Liver (tissue), 9 donors: Measurements from ENCODE around the gene PDE4D. TPM values are rescaled to one million over a fixed set of nuclear protein-coding genes. Genes with fewer than 3 reads are reported as not detected.

ENCODE experiments used
- DNase-seq: peaks from one replicate; pipeline ENCODE4 v3.0.0-alpha.2; 2017; ENCODE audit warnings: low spot score
- H3K27ac ChIP-seq, 2 donors: one replicate each; pipeline ENCODE4 v1.7.0; 2013; ENCODE audit warnings: inconsistent platforms in 2 of 2, low read length in 2 of 2, control low read depth in 1 of 2, low read depth in 1 of 2, mild to moderate bottlenecking in 1 of 2
- H3K27me3 ChIP-seq, 4 donors: one replicate each; pipeline versions ENCODE4 v1.6.1 to v1.7.0; 2013; ENCODE audit warnings: low read length in 3 of 4, inconsistent platforms in 1 of 4, mild to moderate bottlenecking in 1 of 4, moderate library complexity in 1 of 4; ENCODE audit not compliant: control insufficient read depth in 4 of 4, insufficient read depth in 4 of 4
- H3K36me3 ChIP-seq, 4 donors: one replicate each; pipeline versions ENCODE4 v1.6.1 to v1.7.0; 2013; ENCODE audit warnings: low read length in 3 of 4, mild to moderate bottlenecking in 3 of 4, low read depth in 1 of 4, moderate library complexity in 1 of 4; ENCODE audit not compliant: control insufficient read depth in 4 of 4, insufficient read depth in 3 of 4
- H3K4me1 ChIP-seq, 4 donors: one replicate each; pipeline versions ENCODE4 v1.6.1 to v1.7.0; 2013; ENCODE audit warnings: low read length in 3 of 4, mild to moderate bottlenecking in 3 of 4, moderate library complexity in 1 of 4; ENCODE audit not compliant: control insufficient read depth in 4 of 4, insufficient read depth in 4 of 4
- H3K4me3 ChIP-seq, 3 donors: one replicate each; pipeline versions ENCODE4 v1.6.1 to v1.7.0; 2013; ENCODE audit warnings: low read length in 3 of 3, control low read depth in 1 of 3, low read depth in 1 of 3, mild to moderate bottlenecking in 1 of 3
- H3K9ac ChIP-seq, 2 donors: one replicate each; pipeline ENCODE4 v1.7.0; 2013; ENCODE audit warnings: low read length in 2 of 2, mild to moderate bottlenecking in 2 of 2, moderate library complexity in 2 of 2, control low read depth in 1 of 2, low read depth in 1 of 2
- H3K9me3 ChIP-seq, 4 donors: one replicate each; pipeline versions ENCODE4 v1.6.1 to v1.7.0; 2013; ENCODE audit warnings: low read length in 3 of 4; ENCODE audit not compliant: control insufficient read depth in 4 of 4
- ATF3 ChIP-seq: IDR thresholded peaks from 2 replicates; pipeline ENCODE4 v1.6.1; 2016; ENCODE audit warnings: antibody characterized with exemption
- CTCF ChIP-seq: fragments of 150-350 bp; IDR thresholded peaks from 2 replicates; pipeline ENCODE4 v1.5.1; 2017; ENCODE audit warnings: improper control_type of control experiment, low read depth, low read length; ENCODE audit not compliant: missing input control
- EGR1 ChIP-seq, 2 donors: IDR thresholded peaks; 2 replicates each; pipeline ENCODE4 v1.6.1; 2016 to 2018; ENCODE audit warnings: antibody characterized with exemption in 2 of 2, low read depth in 2 of 2
- FOXA1 ChIP-seq: IDR thresholded peaks from 2 replicates; pipeline ENCODE4 v1.6.1; 2016; ENCODE audit warnings: antibody characterized with exemption
- FOXA2 ChIP-seq: IDR thresholded peaks from 2 replicates; pipeline ENCODE4 v1.6.1; 2016; ENCODE audit warnings: antibody characterized with exemption
- GABPA ChIP-seq, 2 donors: IDR thresholded peaks in 1 of 2; conservative IDR thresholded peaks in 1 of 2; 2 replicates each; pipeline ENCODE4 v1.6.1; 2016; ENCODE audit warnings: antibody characterized with exemption in 2 of 2, mild to moderate bottlenecking in 1 of 2, moderate library complexity in 1 of 2
- HNF4A ChIP-seq, 2 donors: conservative IDR thresholded peaks; 2 replicates each; pipeline ENCODE4 v1.6.1; 2016; ENCODE audit warnings: antibody characterized with exemption in 2 of 2, mild to moderate bottlenecking in 2 of 2
- HNF4G ChIP-seq: IDR thresholded peaks from 2 replicates; pipeline ENCODE4 v1.6.1; 2016; ENCODE audit warnings: antibody characterized with exemption
- JUND ChIP-seq, 2 donors: IDR thresholded peaks; 2 replicates each; pipeline ENCODE4 v1.6.1; 2016; ENCODE audit warnings: antibody characterized with exemption in 2 of 2
- MAX ChIP-seq: IDR thresholded peaks from 2 replicates; pipeline ENCODE4 v1.6.1; 2016; ENCODE audit warnings: antibody characterized with exemption
- NR2F2 ChIP-seq: IDR thresholded peaks from 2 replicates; pipeline ENCODE4 v1.6.1; 2016; ENCODE audit warnings: antibody characterized with exemption
- RAD21 ChIP-seq, 2 donors: IDR thresholded peaks; 2 replicates each; pipeline ENCODE4 v1.6.1; 2016; ENCODE audit warnings: antibody characterized with exemption in 2 of 2, mild to moderate bottlenecking in 2 of 2
- REST ChIP-seq: IDR thresholded peaks from 2 replicates; pipeline ENCODE4 v1.6.1; 2016; ENCODE audit warnings: antibody characterized with exemption, mild to moderate bottlenecking
- RXRA ChIP-seq, 2 donors: IDR thresholded peaks; 2 replicates each; pipeline ENCODE4 v1.6.1; 2017 to 2018; ENCODE audit warnings: antibody characterized with exemption in 2 of 2, mild to moderate bottlenecking in 1 of 2
- SP1 ChIP-seq: IDR thresholded peaks from 2 replicates; pipeline ENCODE4 v1.6.1; 2018; ENCODE audit warnings: antibody characterized with exemption, mild to moderate bottlenecking
- TAF1 ChIP-seq: conservative IDR thresholded peaks from 2 replicates; pipeline ENCODE4 v1.6.1; 2016; ENCODE audit warnings: antibody characterized with exemption, mild to moderate bottlenecking
- YY1 ChIP-seq: IDR thresholded peaks from 2 replicates; pipeline ENCODE4 v1.6.1; 2016; ENCODE audit warnings: antibody characterized with exemption, mild to moderate bottlenecking
- whole genome bisulfite sequencing: extraction: QIAGEN DNeasy Blood & Tissue Kit; methylation state at CpG from one replicate; pipeline ENCODE4 v1.1.7; 2013; 5-methylcytosine and 5-hydroxymethylcytosine counted together
- polyA plus RNA-seq, 2 donors: library from polyadenylated mRNA; stranded (reverse) in 1 of 2; unstranded in 1 of 2; fragments of 200-250 nt in 1 of 2; fragments of >200 nt in 1 of 2; fragmentation: Nextera tagmentation in 1 of 2; extraction: Ambion mirVana in 1 of 2; gene quantifications; one replicate each; pipeline versions ENCODE4 v1.2.1 to v1.2.3, GENCODE V29; 2013 to 2015
- total RNA-seq, 2 donors: library from RNA; depleted of rRNA; stranded (reverse); fragments of >200 nt; gene quantifications; one replicate each; pipeline ENCODE4 v1.2.3, GENCODE V29; 2014
- donor health status: healthy.
- donor health status: healthy.
- donor health status: healthy.
- donor health status: healthy.
- donor health status: healthy.

PDE4D gene
- total and polyA plus RNA-seq, 4 donors = 0.67 to 11.9 (median 6.5) TPM

- no peak for DNase-seq
- Histone ChIP-seq H3K4me3 (no peak overlapping the region), H3K27me3 (no peaks in the 10 kb centered on the region), H3K9ac (no peak overlapping the region), H3K27ac (no peak overlapping the region), H3K36me3 (no peaks in the 10 kb centered on the region), H3K9me3 (no peaks in the 10 kb centered on the region), H3K4me1 (no peaks in the 10 kb centered on the region)
- TF ChIP-seq FOXA1 = no peak
- TF ChIP-seq NR2F2 = no peak
- TF ChIP-seq EGR1 (IDR thresholded peaks at IDR 0.05; ENCODE audit: low read depth in 2 of 2) = no peak
- TF ChIP-seq JUND (IDR thresholded peaks at IDR 0.05) = no peak
- TF ChIP-seq RAD21 (IDR thresholded peaks at IDR 0.05) = no peak
- no peak for TF ChIP-seq FOXA2
- TF ChIP-seq GABPA (IDR thresholded peaks at IDR 0.05 in 1 of 2, conservative IDR thresholded peaks at IDR 0.05 in 1 of 2) = no peak
- no peak for TF ChIP-seq CTCF
- no peak for TF ChIP-seq HNF4G
- no peak for TF ChIP-seq YY1
- TF ChIP-seq TAF1 = no peak
- TF ChIP-seq ATF3 = no peak
- no peak for TF ChIP-seq SP1
- no peak for TF ChIP-seq RXRA (IDR thresholded peaks at IDR 0.05)
- TF ChIP-seq MAX = no peak
- TF ChIP-seq REST = no peak
- 82% methylated on average over 1 of the region's 1 CpG for WGBS
Measured at GRCh38 chr5:59685191-59685530, 208.4 kb downstream of the PDE4D start.

- Histone ChIP-seq H3K4me3 (no peak overlapping the region), H3K27ac (no peak overlapping the region), H3K4me1 (no peaks in the 10 kb centered on the region), H3K9ac (no peak overlapping the region), H3K9me3 (no peaks in the 10 kb centered on the region), H3K36me3 (no peaks in the 10 kb centered on the region), H3K27me3 (no peaks in the 10 kb centered on the region)
- DNase-seq = no peak
- WGBS = 69% methylated on average over 4 of the region's 4 CpGs
- no peak for TF ChIP-seq HNF4A (conservative IDR thresholded peaks at IDR 0.05)
- no peak for TF ChIP-seq YY1
- no peak for TF ChIP-seq GABPA (IDR thresholded peaks at IDR 0.05 in 1 of 2, conservative IDR thresholded peaks at IDR 0.05 in 1 of 2)
Measured at GRCh38 chr5:59684388-59685190, 208.9 kb downstream of the PDE4D start.
